ENCODE measurements around the gene ADCY7. TPM values are rescaled to one million over a fixed set of nuclear protein-coding genes. Genes with fewer than 3 reads are reported as not detected.

Gene ADCY7
- total RNA-seq, 1 donor from 2014 or later, result 4.6 TPM

DNA sequence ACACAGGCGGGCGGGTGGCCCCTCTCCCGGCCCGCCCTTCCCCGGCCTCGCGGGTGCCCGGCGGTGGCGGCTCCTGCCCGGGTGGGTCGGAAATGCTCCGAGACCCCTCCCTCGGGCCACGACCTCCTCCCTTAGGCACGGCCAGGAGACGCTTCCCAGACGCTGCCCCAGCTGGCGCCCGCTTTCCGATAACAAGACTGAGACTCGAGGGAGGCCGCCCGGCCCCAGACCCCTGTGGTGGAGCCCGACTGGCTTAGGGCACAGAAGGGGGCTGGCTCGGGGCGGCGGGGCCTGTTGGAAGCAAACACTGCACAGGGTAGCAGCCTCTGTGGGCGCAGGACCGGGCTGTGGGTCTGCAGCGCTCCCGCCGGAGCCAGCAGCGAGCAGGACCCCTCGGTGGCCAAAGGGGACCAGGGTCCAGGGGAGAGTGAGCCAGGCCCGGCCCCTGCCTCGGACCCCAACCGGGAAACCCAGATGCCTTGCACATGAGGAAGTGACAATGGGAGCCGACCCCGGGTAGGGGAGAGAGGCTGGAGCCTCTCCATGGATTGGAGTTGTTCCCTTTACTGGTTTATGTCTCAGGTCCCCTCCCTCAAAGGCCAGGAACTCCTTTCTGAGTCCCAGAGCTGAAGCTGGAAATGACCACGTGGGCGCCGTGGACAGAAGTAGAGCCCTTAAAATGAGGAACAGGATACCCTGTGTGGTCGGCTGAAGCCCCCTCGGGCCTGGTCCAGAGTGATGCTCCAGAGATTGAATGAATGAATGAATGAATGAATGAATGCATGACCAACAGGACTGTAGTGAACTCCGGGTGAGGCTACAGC lies 19.8 kb upstream of the ADCY7 start:
- H3K4me1 Mint-ChIP-seq (ENCODE audit: unreplicated experiment), result peaks cover 27% of the 10 kb centered on the region
- H3K27me3 Mint-ChIP-seq (ENCODE audit: unreplicated experiment), result peaks cover 10% of the 10 kb centered on the region
- H3K27ac Mint-ChIP-seq (ENCODE audit: unreplicated experiment), result no peak overlapping the region
- TF ChIP-seq, protein P1, sequence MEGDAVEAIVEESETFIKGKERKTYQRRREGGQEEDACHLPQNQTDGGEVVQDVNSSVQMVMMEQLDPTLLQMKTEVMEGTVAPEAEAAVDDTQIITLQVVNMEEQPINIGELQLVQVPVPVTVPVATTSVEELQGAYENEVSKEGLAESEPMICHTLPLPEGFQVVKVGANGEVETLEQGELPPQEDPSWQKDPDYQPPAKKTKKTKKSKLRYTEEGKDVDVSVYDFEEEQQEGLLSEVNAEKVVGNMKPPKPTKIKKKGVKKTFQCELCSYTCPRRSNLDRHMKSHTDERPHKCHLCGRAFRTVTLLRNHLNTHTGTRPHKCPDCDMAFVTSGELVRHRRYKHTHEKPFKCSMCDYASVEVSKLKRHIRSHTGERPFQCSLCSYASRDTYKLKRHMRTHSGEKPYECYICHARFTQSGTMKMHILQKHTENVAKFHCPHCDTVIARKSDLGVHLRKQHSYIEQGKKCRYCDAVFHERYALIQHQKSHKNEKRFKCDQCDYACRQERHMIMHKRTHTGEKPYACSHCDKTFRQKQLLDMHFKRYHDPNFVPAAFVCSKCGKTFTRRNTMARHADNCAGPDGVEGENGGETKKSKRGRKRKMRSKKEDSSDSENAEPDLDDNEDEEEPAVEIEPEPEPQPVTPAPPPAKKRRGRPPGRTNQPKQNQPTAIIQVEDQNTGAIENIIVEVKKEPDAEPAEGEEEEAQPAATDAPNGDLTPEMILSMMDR (IDR thresholded peaks at IDR 0.05), result no peak
- H3K9me3 Mint-ChIP-seq (ENCODE audit: unreplicated experiment), result no peaks in the 10 kb centered on the region
- no peak for DNase-seq (ENCODE audit: extremely low spot score, unreplicated experiment)
- H3K4me3 Mint-ChIP-seq (ENCODE audit: unreplicated experiment), result peak overlapping the region; percentile 70
- H3K36me3 Mint-ChIP-seq (ENCODE audit: unreplicated experiment), result no peaks in the 10 kb centered on the region

DNA sequence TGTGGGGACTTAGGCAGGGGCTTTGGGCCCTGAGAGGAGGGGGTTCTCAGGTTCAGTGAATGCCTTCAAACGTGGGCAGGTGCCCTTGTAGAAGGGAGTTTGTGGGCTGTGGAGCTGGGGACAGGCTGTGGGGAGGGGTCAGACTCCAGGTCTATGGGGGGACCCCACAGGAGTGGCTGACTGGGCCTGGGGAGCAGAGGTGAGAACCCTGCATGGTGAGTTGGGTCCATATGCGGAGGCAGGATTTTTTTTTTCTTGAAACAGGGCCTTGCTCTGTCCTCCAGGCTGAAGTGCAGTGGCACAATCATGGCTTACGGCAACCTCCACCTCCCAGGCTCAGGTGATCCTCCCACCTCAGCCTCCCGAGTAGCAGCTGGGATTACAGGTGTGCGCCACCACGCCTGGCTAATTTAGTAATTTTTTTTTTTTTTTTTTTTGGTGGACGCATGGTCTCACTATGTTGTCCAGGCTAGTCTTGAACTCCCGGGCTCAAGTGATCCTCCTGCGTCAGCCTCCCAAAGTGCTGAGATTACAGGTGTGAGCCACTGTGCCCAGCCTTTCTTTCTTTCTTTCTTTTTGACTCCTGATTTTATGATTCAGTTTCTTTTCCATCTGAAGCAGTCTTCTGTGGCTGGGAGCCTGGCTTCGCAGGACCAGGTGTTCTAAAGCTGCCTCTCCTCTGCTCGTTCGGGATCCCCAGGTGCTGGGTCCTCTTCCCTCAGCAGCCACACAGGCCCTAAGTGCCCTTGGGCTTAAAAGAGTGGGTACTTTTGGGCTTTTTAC lies 19.0 kb upstream of the ADCY7 start:
- TF ChIP-seq, protein P1 (IDR thresholded peaks at IDR 0.05), result no peak
- H3K27me3 Mint-ChIP-seq (ENCODE audit: unreplicated experiment), result peaks cover 10% of the 10 kb centered on the region
- no peaks in the 10 kb centered on the region for H3K9me3 Mint-ChIP-seq (ENCODE audit: unreplicated experiment)
- DNase-seq (ENCODE audit: extremely low spot score, unreplicated experiment), result no peak
- H3K27ac Mint-ChIP-seq (ENCODE audit: unreplicated experiment), result no peak overlapping the region
- peaks cover 34% of the 10 kb centered on the region for H3K4me1 Mint-ChIP-seq (ENCODE audit: unreplicated experiment)
- H3K4me3 Mint-ChIP-seq (ENCODE audit: unreplicated experiment), result no peak overlapping the region
- no peaks in the 10 kb centered on the region for H3K36me3 Mint-ChIP-seq (ENCODE audit: unreplicated experiment)

DNA sequence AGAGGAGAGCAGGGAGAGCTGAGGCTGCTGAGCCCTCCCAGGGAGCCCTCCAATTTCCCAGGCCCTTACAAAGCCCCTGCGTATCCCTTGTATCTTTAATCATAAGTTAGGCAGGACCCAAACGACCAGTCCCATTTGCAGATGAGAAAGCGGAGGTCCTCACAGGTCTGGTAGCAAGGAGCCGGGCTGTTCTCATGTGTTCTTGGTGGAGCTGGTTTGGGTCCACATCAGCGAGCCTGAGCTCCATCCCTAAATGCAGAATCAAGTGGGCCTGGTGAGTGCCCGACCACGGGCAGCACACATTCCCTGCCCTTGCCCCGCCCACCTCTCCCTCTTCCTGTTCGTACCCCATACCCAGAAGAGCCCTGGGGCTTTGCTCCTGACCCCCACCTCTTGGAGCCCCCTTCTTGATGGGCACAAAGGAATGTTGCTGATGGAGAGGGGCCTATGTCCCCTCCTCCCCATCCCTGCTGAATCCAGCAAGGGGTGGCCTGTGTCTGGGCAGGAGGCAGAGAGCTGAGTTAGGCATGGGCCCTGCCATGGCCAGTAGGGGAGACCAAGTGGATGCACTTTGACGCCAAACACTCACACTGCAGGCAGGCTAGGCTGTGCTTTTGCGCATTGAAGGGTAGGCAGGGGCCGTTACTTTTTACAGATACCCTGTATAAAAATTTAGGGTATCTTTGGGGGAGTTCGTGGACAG lies 18.3 kb upstream of the ADCY7 start:
- TF ChIP-seq, protein P1 (IDR thresholded peaks at IDR 0.05), result no peak
- Mint-ChIP-seq H3K27me3 (ENCODE audit: unreplicated experiment) (peaks cover 13% of the 10 kb centered on the region), H3K4me1 (ENCODE audit: unreplicated experiment) (peaks cover 39% of the 10 kb centered on the region), H3K27ac (ENCODE audit: unreplicated experiment) (no peak overlapping the region), H3K36me3 (ENCODE audit: unreplicated experiment) (no peaks in the 10 kb centered on the region), H3K4me3 (ENCODE audit: unreplicated experiment) (no peak overlapping the region), H3K9me3 (ENCODE audit: unreplicated experiment) (no peaks in the 10 kb centered on the region)
- peak; percentile 70 for DNase-seq (ENCODE audit: extremely low spot score, unreplicated experiment)

DNA sequence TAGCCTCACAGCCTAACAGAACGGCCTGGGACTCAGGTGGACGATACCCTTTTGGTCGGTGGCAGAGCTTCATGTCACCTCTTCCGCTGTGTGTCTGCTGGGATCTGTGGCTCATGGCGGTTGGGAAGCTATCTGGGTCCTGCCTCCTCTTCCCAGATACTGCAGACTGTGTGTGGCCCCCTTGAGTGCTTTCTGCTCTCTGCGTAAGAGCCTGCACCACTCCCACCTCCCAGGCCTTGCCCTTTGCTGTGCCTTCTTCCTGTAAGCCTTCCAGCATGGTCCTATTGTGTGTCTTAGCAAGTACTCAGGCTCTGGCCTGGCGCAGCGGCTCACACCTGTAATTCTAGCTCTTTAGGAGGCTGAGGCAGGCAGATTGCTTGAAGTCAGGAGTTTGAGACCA lies 17.5 kb upstream of the ADCY7 start:
- Mint-ChIP-seq H3K9me3 (ENCODE audit: unreplicated experiment) (no peaks in the 10 kb centered on the region), H3K4me1 (ENCODE audit: unreplicated experiment) (peaks cover 41% of the 10 kb centered on the region), H3K27ac (ENCODE audit: unreplicated experiment) (no peak overlapping the region), H3K36me3 (ENCODE audit: unreplicated experiment) (no peaks in the 10 kb centered on the region), H3K4me3 (ENCODE audit: unreplicated experiment) (no peak overlapping the region), H3K27me3 (ENCODE audit: unreplicated experiment) (peaks cover 17% of the 10 kb centered on the region)
- peak; percentile 53 for DNase-seq (ENCODE audit: extremely low spot score, unreplicated experiment)
- TF ChIP-seq, protein P1 (IDR thresholded peaks at IDR 0.05), result no peak

Data from osteocyte (in vitro differentiated cells).